ENCODE measurements around the gene LPGAT1.

- TF ChIP-seq POLR2A (IDR thresholded peaks at IDR 0.05): no peak
- TF ChIP-seq CTCF (IDR thresholded peaks at IDR 0.05): no peak
Observed at GRCh38 chr1:211741788-211742187, 88.8 kb downstream of the LPGAT1 start.
